GM11168 (cell line): ENCODE measurements around the gene PRLR.
"Not testable (repeated sequence)": the region's sequence is repeated elsewhere in the genome, so short reads cannot be mapped to it uniquely, and the experiment has no call there.

ENCODE experiments used
- in situ Hi-C: fragments of 300-500 bp; cut with MboI; formaldehyde crosslinking; loops from one replicate; pipeline ENCODE4 v1.12.0; 2022; ENCODE audit warnings: low sequenced_read_pairs; ENCODE audit not compliant: unreplicated experiment

PRLR gene

DNA sequence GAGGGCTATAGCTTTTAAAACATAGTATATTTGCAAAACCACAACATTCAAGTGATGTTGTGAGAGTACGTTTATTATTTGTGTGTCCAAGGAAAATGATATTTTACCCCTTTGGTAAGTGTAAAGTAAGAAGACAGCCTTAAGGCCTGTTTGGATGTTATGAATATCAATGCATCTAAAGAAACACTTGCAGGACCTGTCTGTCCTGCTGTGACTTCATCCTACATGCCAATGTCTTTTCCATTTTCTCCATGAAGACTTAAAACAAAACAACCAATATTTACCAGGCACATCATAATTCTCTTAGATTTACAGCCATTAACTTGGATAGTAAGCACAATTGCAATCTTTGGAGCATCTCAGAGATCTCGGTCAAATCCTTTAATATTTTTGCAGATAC, 29.0 kb downstream of the PRLR start:
- in situ Hi-C loops = no loop called here

DNA sequence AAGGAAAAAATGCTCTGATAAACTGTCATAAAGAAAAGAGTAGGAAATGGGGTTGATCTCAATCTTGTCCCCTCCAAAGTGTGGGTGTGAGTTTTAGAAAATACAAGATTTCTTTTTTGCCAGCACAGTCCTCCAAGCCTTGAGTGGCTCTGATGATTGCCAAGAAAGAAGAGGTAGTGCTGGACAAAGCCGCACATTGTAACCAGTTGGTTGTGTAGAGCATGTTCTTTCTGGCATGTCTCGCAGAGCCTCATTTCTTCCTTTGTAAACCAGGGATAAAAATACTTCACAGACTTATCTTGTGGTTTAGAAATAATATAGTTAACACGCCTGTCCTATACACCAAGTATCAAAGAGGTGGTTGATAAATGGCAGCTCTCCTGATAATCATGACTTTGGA, 30.4 kb downstream of the PRLR start:
- in situ Hi-C loops = no loop called here

DNA sequence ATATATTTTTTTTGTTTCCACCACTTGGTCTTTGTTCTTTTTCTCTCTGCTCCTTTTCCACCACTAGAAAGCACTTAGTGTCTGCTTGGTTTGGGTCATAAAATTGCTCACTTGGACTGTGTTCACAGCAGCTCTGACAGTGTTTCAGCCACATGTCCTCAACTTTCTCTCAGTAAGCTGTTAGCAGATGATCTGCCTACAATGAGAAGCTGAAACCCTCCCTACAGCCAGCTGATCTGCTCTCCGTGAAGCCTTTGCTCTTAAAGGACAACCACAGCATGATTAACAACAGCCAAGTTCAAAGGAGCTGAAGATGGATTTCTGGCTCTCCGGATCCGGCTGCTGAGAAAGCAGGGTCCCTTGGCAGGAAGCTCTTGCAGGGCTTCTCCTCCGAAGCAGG, 31.6 kb downstream of the PRLR start:
- in situ Hi-C loops = no loop called here

DNA sequence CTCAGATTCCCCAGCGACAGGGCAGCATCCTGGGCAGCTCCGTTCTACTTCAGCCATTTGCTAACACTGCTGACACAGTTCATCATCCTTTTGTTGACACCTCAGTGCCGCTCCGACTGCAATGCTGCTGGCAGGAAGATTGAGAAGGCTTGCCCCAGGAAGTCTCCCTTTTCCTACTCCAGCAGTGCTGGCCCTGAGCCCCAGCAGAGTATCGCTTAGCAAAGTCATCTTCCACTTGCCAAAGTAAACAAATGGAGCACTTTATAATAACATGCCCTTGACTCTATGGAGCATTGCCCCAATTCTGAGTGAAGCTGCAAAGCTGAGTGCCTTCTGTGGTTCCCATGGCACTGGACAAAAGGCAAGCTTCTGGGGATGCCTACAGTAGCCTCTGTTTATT, 32.2 kb downstream of the PRLR start:
- in situ Hi-C loops = no loop called here

DNA sequence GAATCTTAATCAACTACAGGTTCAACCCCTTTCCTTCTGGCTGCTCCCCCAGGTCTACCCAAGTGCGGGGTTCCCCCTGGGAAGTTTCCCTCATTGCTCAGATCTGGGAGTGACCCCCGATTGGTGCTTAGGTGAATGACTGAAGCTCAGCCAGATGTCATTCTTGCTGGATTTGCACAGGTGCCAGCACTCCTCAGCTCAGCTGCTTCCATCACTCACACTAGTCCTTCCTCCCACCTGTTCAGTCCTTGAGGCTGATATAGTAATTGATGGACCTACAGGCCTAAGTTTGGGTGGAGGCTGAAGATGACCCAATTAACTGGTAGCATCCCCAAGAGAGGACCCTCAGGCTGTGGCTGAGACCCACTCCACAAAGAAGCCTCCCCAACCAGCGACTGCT, 32.9 kb downstream of the PRLR start:
- in situ Hi-C loops = no loop called here

DNA sequence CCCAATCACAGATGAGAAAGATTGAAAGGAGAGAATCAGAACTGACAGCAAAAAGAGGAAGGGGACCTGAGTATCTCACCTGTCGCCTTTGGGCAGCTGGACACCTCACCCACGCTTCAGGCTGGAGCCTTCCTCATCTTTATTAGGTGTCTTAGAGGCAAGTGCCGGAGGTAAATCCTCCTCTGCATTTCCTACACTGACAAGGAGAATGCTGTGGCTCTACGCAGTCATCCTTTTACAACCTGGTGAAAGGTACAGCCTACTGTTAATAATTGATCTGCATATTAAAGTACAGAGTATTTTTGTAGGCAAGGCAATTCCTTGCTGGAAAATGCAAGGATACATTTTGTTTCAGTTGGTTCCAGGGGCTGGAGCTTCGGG, 34.8 kb downstream of the PRLR start:
- in situ Hi-C loops = no loop called here

DNA sequence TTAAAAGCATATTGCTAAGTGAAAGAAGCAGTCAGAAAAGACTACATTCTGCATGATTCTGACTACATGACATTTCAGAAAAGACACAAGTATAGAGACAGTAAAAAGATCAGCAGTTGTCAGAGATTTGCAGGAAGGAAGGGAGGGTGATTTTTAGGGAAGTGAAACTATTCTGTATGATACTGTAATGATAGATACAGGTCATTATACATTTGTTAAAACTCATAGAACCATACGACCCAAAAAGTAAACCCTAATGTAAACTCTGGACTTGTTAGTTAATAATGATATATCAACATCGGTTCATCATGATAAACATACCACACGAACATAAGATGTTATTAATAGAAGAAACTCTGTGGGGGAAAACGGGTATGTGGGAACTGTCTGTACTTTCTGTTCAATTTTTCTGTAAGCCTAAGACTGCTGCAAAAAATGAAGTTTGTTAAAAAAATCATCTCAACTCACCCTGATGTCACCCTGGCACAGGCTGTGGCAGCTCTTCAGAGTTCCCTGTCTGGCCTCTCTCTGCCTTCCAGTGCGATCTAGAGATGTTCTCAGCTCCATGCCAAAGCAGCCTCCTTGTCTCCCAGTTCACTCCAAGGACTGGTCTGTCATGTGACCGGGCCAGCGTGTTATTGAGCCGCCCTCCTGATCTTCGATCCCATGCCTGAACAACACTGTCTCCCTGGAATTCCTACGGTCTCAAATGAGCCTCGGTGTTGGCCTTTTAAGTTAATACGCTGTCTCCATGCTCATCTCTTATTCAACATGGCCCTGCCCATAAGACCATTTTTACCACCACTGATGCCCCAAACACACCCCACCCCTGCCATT, 35.4 kb downstream of the PRLR start:
- in situ Hi-C loops = no loop called here

DNA sequence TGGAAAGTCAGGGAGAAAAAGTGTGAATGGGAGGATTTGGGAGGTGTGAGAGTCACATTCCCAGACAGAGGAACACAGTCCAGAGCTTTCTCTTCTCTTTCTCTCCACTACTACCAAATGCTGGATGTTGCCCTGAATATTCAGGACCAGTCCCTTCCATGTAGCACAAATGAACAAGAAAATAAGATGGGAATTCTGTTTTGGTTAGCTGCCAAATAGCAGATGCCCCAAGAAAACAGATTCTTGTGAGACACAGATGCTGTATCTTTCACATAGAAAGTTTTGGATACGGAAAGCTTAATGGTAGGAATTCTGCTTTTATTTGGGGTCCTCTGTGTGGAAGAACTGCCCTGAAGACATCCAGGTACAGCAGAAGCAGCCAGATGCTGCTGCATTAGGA, 37.8 kb downstream of the PRLR start:
- in situ Hi-C loops = no loop called here

DNA sequence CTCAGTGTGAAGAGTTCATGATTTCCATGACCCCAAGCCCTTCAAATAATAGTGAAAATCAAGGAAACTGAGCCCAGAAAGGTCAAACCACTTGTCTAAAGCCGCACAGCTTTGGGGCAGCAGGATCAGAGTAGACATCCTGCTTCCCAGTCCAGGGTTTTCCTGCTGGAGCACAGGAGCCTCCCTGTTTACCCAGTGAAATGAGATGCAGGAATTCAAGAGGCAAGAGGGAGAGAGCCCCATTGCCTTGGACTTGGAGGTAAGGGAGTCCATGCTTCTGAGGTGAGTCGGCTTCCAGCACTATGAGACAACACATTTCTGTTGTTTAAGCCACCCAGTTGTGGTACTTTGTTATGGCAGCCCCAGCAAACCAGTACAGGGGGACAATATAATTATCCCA, 40.5 kb downstream of the PRLR start:
- in situ Hi-C loops = not testable (repeated sequence)

DNA sequence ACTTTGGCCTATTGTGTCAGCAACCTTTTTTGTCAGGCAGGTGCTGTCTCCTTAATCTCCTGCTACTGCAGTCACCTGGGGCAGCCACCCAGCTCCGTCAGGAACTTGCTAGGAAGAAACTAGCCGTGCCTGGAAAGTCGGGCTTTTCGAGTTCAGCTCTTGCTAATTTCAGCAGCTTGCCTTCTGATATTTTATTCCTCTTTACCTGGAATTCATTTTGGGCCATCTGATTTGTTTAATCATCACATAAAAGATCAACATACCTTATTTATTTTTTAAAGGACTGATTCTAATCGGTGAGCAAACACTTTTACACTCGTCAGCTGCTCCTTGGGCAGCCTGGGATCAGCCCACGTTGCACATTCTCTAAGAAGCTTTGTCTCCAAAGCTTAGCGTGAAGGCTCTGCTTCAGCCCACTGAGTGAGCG, 42.2 kb downstream of the PRLR start:
- in situ Hi-C loops = no loop called here

DNA sequence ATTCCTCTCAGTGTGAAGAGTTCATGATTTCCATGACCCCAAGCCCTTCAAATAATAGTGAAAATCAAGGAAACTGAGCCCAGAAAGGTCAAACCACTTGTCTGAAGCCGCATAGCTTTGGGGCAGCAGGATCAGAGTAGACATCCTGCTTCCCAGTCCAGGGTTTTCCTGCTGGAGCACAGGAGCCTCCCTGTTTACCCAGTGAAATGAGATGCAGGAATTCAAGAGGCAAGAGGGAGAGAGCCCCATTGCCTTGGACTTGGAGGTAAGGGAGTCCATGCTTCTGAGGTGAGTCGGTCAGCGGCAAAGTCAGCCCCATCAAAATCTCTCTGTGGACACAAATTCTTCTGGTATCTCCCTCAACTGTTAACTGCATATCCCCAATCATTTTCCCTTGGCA, 42.7 kb downstream of the PRLR start:
- in situ Hi-C loops = not testable (repeated sequence)

DNA sequence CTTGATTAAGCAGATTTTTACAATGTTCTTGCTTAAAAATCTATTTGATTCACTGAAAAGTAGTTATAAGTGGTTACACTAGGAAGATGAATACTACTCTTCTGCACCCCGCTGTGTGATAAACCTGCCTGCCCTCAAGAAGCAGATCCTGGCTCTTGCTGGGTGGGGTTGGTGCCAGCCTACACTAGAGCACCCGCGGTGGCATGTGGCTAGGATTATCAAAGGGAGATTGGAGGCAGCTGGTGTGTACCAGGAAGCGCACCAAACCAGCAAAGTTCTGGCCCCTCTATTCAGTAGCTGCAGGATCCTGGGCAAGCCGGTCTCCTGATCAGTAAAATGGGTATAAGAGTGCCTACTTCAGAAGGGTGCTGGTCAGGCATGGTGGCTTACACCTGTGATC, 43.5 kb downstream of the PRLR start:
- in situ Hi-C loops = no loop called here

DNA sequence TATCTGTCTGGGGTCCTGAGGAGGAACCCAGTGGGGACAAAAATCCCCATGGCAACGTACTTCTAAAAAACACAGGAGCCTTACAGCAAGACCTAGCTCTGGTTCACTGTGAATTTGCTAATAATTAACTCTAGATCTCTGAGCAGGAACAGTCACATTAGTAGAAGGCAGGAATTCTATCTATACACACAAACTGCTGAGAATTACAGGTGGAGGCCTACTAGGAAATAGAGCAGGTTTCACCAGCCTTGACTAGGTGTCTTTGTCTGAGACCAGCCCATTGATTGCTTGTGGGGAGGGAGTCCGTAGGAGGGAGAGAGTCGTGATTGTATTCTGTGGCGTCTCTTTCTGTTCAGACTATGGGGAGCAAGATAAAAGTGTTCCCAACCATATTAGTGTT, 44.8 kb downstream of the PRLR start:
- in situ Hi-C loops = no loop called here

DNA sequence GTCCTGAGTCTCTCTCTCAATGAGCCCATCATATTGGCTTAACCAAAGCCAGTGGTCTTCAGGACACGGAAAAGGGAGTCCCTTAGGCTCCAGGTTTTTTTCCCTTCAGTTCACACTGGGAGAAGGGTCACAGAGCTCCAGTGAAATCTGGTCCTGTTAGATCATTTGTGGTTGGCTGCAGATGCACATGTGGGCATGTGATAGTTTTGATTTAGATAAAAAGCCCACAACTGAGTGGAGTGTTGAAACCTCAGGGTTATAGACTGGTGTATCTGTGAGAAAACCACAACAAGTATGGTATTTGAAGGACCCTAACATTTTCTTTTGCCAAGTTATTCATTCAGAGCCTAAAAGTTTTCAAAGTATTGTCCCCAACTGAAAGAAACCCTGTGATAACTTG, 46.7 kb downstream of the PRLR start:
- in situ Hi-C loops = no loop called here

DNA sequence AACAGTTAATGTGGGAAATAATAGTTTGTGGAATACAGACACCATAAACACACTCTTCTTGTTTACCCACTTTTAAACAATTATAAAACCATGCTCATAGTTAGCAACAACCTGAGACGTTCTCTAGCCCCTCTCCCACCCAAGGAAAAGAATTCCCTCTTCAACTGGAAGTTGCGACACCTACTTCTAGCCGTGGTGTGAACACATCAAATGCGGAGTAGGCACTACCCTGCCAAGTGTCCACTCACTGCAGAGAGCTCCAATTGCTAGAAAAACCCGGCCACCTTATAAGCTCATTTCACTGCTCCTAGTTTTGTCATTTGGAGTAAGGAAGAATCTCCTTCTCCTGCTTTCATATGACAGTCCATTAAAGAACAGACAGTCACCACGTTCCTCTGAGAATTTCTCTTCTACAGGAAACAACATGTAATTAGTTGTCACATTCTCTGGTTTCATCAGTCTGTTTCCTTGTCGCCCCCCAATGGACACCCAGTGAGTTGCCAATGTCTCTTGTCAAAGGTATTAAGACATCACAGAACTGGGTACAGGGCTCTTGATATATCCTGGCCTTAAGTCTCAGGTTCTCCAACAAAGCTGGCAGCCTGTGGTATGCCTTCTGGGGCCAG, 47.3 kb downstream of the PRLR start:
- in situ Hi-C loops = no loop called here

DNA sequence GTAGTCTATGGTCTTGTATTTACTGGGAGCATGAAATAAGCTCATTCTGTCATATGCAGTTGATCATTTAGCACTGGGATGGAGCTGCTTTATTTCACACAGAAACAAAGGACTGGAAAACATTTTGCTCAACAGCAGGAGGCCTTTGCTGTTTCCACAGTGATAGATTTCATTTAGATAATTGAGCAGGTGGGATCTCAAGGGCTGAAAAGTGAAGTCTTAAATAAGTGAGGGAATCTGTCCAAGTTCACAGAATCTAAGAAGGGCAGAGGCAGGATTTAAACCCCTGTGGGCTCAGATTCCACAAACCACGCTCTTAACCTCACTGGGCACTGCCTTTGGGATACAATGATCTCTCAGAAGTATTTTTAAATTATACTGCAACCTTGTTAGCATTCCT, 47.8 kb downstream of the PRLR start:
- in situ Hi-C loops = no loop called here

DNA sequence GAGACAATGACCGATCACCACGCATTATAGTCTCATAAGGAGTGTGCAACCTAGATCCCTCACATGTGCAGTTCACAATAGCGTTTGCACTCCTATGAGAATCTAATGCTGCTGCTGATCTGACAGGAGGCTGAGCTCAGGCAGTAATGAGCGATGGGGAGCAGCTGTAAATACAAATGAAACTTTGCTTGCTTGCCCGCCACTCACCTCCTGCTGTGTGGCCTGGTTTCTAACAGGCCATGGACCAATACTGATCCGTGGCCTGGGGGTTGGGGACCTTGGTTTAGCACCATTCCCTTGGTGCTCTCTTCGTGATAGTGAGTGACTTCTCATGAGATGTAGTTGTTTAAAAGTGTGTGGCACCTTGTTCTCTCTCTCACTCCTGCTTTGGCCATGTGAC, 50.2 kb downstream of the PRLR start:
- in situ Hi-C loops = no loop called here

DNA sequence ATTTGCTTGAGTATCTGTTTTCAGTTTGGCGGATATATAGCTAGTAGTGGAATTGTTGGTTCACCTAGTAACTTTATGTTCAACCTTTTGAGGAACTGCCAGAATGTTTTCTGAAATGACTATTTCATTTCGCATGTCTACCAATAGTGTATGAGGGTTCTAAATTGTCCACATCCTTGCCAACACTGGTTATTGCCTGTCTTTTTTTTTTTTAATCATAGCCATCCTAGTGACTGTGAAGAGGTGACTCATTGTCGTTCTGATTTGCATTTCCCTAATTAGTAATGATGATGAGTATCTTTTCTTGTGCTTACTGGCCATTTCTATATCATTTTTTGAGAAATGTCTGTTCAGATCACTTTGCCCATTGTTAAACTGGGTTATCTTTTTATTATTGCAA, 52.5 kb downstream of the PRLR start:
- in situ Hi-C loops = no loop called here

DNA sequence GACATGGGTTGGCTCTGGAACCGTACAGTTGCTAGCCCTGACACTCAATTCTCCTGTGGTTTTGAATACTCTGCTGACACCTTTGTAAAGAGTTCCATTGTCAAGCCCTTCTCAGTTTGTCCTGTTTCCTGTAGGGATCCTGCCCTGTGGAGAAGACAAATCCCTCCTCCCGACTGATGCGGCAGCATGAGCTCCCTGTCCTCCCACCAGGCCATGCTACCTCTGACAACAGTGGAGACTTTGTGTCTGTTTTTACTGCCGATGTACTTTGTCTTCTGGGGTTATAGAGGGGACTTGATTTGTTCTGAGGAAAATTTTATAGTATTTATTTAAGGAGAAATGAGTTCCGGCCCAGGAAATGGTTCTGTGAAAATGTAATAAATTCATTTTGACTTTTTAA, 57.8 kb downstream of the PRLR start:
- in situ Hi-C loops = no loop called here

DNA sequence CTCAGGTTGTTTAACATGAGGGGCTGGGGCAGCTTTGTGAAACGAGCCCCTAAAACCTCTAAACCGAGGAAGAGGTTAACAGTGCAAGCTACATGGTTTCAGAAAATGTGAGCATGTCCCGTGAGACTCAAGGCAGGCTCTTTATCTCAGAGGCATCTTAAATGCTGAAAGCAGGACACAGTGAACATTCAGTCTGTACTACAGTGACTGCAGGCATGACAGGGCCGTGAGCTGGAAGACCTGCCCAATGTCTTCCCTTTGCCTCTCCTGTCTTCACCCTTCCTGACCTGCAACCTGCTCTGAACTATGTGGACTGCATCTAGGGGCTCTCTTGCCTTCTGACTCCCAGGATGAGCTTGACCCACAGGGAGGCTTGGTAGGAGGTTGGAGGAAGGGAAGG, 58.3 kb downstream of the PRLR start:
- in situ Hi-C loops = no loop called here

DNA sequence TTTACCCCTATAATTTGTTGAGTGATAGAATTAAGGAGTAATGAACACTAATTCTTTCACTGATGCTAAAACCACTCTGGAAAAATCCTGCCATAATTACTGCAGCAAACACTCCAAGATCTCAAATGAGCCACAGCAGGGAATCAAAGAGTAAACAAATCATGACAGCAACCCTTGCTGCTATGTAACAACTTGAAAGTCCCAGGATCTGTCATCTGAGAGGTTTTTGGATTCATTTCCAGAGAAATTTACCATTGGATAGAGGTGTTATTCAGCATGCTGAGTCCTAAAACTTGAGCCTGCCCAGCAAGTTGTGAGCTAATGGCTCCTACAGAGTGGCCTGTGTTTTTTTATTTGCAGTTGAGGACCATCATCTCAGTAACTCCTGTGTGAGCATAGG, 59.2 kb downstream of the PRLR start:
- in situ Hi-C loops = no loop called here

DNA sequence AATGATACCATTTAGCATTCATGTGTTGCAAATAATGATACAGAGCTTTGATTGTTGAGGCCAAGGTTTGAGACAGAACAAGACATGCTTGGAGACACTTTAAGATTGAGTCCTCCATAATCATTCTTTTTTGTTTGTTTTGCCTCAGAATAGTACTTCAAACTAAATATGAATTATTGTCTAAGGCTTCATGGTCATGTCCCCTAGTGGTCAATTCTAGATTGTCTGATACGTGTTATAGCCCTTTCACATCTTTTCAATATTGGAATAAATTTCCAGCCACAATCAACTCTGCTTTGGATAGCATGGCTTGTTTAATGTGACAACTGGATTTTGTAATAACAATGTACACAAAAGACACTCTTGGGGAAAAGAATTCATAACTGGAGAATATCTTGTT, 64.2 kb downstream of the PRLR start:
- in situ Hi-C loops = no loop called here
